NB4 (cell line): ENCODE data around the gene CDK11B.

Experiments used
- CTCF ChIP-seq: IDR thresholded peaks from one replicate; pipeline ENCODE4 v1.5.1; 2012; ENCODE audit warnings: low read depth, low read length
- MAX ChIP-seq: IDR thresholded peaks from 2 replicates; pipeline ENCODE4 v1.6.1; 2011; ENCODE audit warnings: low read depth, low read length
- POLR2A ChIP-seq: IDR thresholded peaks from 2 replicates; pipeline ENCODE4 v1.6.1; 2011; ENCODE audit warnings: mild to moderate bottlenecking; ENCODE audit not compliant: insufficient read length; ENCODE audit errors: extremely low read depth

- TF ChIP-seq CTCF, result no peak
- no peak for TF ChIP-seq POLR2A
- TF ChIP-seq MAX, result no peak
Measured at GRCh38 chr1:1625404-1625775, 33.4 kb downstream of the CDK11B start.
